HEK293 (cell line): ENCODE results near the gene DNAH3.

ENCODE experiments used
- CTCF ChIA-PET: fragments of 350-600 bp; formaldehyde crosslinking; extraction: SDS; loops from one replicate; lab custom pipeline; 2021; ENCODE audit warnings: antibody characterized with exemption; lab: Yijun Ruan, JAX
- POLR2A ChIA-PET: fragments of 300-600 bp; formaldehyde crosslinking; extraction: SDS; loops from one replicate; lab custom pipeline; 2020; ENCODE audit warnings: antibody characterized with exemption, inconsistent platforms; lab: Yijun Ruan, JAX
- H3K27ac ChIP-seq: fragments of 200-500 bp; sonication (Bioruptor generic); 2 replicates; pipeline ENCODE4 v1.5.1; 2014; ENCODE audit warnings: low read depth, low read length, control low read depth, inconsistent platforms; ENCODE audit errors: extremely low read depth
- H3K36me3 ChIP-seq, 2 experiments: fragments of 200-500 bp in 1 of 2; sonication (Bioruptor generic) in 1 of 2; 1 replicate in 1 of 2; 2 replicates in 1 of 2; pipeline ENCODE4 v1.5.1; 2014 to 2017; ENCODE audit warnings: inconsistent platforms in 2 of 2, low read length in 2 of 2; ENCODE audit not compliant: control insufficient read depth in 2 of 2, insufficient read depth in 1 of 2
- H3K4me1 ChIP-seq: fragments of 200-500 bp; sonication (Bioruptor generic); 2 replicates; pipeline ENCODE4 v1.5.1; 2014; ENCODE audit warnings: mild to moderate bottlenecking, low read length, inconsistent platforms; ENCODE audit not compliant: control insufficient read depth, insufficient read depth
- H3K4me3 ChIP-seq: 2 replicates; pipeline ENCODE4 v1.5.1; 2011; ENCODE audit warnings: low read depth, mild to moderate bottlenecking, control low read depth, low read length, moderate library complexity
- H3K9me3 ChIP-seq: fragments of 200-500 bp; sonication (Bioruptor generic); 2 replicates; pipeline ENCODE4 v1.5.1; 2014; ENCODE audit warnings: low read depth, low read length, inconsistent platforms; ENCODE audit not compliant: control insufficient read depth, insufficient read depth
- CTCF ChIP-seq: fragments of 450-650 bp; formaldehyde crosslinking; IDR thresholded peaks from 2 replicates; pipeline ENCODE4 v1.5.1; 2016; ENCODE audit warnings: missing biosample characterization, missing genetic modification characterization
- GLIS2 ChIP-seq: fragments of 450-650 bp; formaldehyde crosslinking; IDR thresholded peaks from 2 replicates; pipeline ENCODE4 v1.5.1; 2016; ENCODE audit warnings: missing biosample characterization, missing genetic modification characterization
- KLF16 ChIP-seq: fragments of 450-650 bp; formaldehyde crosslinking; IDR thresholded peaks from 2 replicates; pipeline ENCODE4 v1.5.1; 2017; ENCODE audit warnings: missing biosample characterization, missing genetic modification characterization
- OVOL3 ChIP-seq: fragments of 450-650 bp; formaldehyde crosslinking; IDR thresholded peaks from 2 replicates; pipeline ENCODE4 v1.5.1; 2016; ENCODE audit warnings: missing biosample characterization, missing genetic modification characterization
- PRDM10 ChIP-seq: fragments of 450-650 bp; formaldehyde crosslinking; IDR thresholded peaks from 2 replicates; pipeline ENCODE4 v1.5.1; 2016; ENCODE audit warnings: missing biosample characterization, missing genetic modification characterization
- SCRT2 ChIP-seq: fragments of 450-650 bp; formaldehyde crosslinking; IDR thresholded peaks from 2 replicates; pipeline ENCODE4 v1.5.1; 2016; ENCODE audit warnings: missing biosample characterization, missing genetic modification characterization
- SETDB1 ChIP-seq: IDR thresholded peaks from one replicate; pipeline ENCODE4 v1.6.1; 2017; ENCODE audit warnings: mild to moderate bottlenecking, low read length, moderate library complexity, mixed read lengths; ENCODE audit not compliant: insufficient read length
- ZBTB1 ChIP-seq: fragments of 450-650 bp; formaldehyde crosslinking; IDR thresholded peaks from 2 replicates; pipeline ENCODE4 v1.5.1; 2016; ENCODE audit warnings: missing biosample characterization, missing genetic modification characterization
- ZBTB48 ChIP-seq: fragments of 450-650 bp; formaldehyde crosslinking; IDR thresholded peaks from 2 replicates; pipeline ENCODE4 v1.5.1; 2016; ENCODE audit warnings: missing biosample characterization, missing genetic modification characterization
- ZBTB7A ChIP-seq: fragments of 450-650 bp; formaldehyde crosslinking; IDR thresholded peaks from 2 replicates; pipeline ENCODE4 v1.5.1; 2016; ENCODE audit warnings: low read depth, missing biosample characterization, missing genetic modification characterization
- ZFP69B ChIP-seq: fragments of 450-650 bp; formaldehyde crosslinking; IDR thresholded peaks from 2 replicates; pipeline ENCODE4 v1.5.1; 2016; ENCODE audit warnings: missing biosample characterization, missing genetic modification characterization
- ZNF114 ChIP-seq: fragments of 450-650 bp; formaldehyde crosslinking; IDR thresholded peaks from 2 replicates; pipeline ENCODE4 v1.5.0; 2017; ENCODE audit warnings: missing biosample characterization, missing genetic modification characterization
- ZNF248 ChIP-seq: fragments of 450-650 bp; formaldehyde crosslinking; IDR thresholded peaks from 2 replicates; pipeline ENCODE4 v1.5.1; 2017; ENCODE audit warnings: missing biosample characterization, missing genetic modification characterization
- ZNF473 ChIP-seq: fragments of 450-650 bp; formaldehyde crosslinking; IDR thresholded peaks from 2 replicates; pipeline ENCODE4 v1.5.1; 2017; ENCODE audit warnings: missing biosample characterization, missing genetic modification characterization
- ZNF488 ChIP-seq: fragments of 450-650 bp; formaldehyde crosslinking; IDR thresholded peaks from 2 replicates; pipeline ENCODE4 v1.5.1; 2016; ENCODE audit warnings: missing biosample characterization, missing genetic modification characterization
- ZNF600 ChIP-seq: fragments of 450-650 bp; formaldehyde crosslinking; IDR thresholded peaks from 2 replicates; pipeline ENCODE4 v1.5.1; 2016; ENCODE audit warnings: missing biosample characterization, missing genetic modification characterization
- ZNF704 ChIP-seq: fragments of 450-650 bp; formaldehyde crosslinking; IDR thresholded peaks from 2 replicates; pipeline ENCODE4 v1.5.1; 2016; ENCODE audit warnings: missing biosample characterization, missing genetic modification characterization
- ZSCAN18 ChIP-seq: fragments of 450-650 bp; formaldehyde crosslinking; IDR thresholded peaks from 2 replicates; pipeline ENCODE4 v1.5.1; 2016; ENCODE audit warnings: missing biosample characterization, missing genetic modification characterization
- ZSCAN23 ChIP-seq: fragments of 450-650 bp; formaldehyde crosslinking; IDR thresholded peaks from 2 replicates; pipeline ENCODE4 v1.5.1; 2016; ENCODE audit warnings: missing biosample characterization, missing genetic modification characterization
- ZXDB ChIP-seq: fragments of 450-650 bp; formaldehyde crosslinking; IDR thresholded peaks from 2 replicates; pipeline ENCODE4 v1.5.1; 2016; ENCODE audit warnings: missing biosample characterization, missing genetic modification characterization

The DNAH3 gene

GRCh38 chr16:20937736-20938135 is 212.9 kb downstream of the DNAH3 start (continued):
- no peak for TF ChIP-seq ZNF114 (tag by site-specific recombination)
- no peak for TF ChIP-seq PRDM10 (tag by site-specific recombination)
- TF ChIP-seq ZSCAN23 (tag by site-specific recombination): no peak
- no peak for TF ChIP-seq OVOL3 (tag by site-specific recombination)
- TF ChIP-seq ZBTB48: no peak
- TF ChIP-seq GLIS2 (tag by site-specific recombination): no peak

- Histone ChIP-seq H3K4me3 (no peak overlapping the region), H3K36me3 (no peaks in the 10 kb centered on the region), H3K4me1 (no peaks in the 10 kb centered on the region), H3K9me3 (no peaks in the 10 kb centered on the region), H3K27ac (no peak overlapping the region)
- TF ChIP-seq ZBTB1 (tag by site-specific recombination) (no peak), ZNF600 (tag by site-specific recombination) (no peak), ZBTB7A (tag by site-specific recombination) (no peak), ZXDB (tag by site-specific recombination) (no peak), ZNF704 (tag by site-specific recombination) (no peak), ZNF488 (no peak), ZFP69B (tag by site-specific recombination) (no peak), SCRT2 (tag by site-specific recombination) (no peak), ZSCAN18 (tag by site-specific recombination) (no peak), KLF16 (no peak), SETDB1 (no peak), CTCF (no peak), ZNF473 (tag by site-specific recombination) (no peak), ZNF248 (tag by site-specific recombination) (no peak)
- ChIA-PET POLR2A (no interaction called here), CTCF (interaction anchor here (0.5 kb wide), 1 partner anchor 79 kb away, joined by 3 read pairs; no protein-coding TSS in a partner anchor)
Observed at GRCh38 chr16:20933589-20933988, 217.1 kb downstream of the DNAH3 start.
